ENCODE data around the gene PER1.

DNA sequence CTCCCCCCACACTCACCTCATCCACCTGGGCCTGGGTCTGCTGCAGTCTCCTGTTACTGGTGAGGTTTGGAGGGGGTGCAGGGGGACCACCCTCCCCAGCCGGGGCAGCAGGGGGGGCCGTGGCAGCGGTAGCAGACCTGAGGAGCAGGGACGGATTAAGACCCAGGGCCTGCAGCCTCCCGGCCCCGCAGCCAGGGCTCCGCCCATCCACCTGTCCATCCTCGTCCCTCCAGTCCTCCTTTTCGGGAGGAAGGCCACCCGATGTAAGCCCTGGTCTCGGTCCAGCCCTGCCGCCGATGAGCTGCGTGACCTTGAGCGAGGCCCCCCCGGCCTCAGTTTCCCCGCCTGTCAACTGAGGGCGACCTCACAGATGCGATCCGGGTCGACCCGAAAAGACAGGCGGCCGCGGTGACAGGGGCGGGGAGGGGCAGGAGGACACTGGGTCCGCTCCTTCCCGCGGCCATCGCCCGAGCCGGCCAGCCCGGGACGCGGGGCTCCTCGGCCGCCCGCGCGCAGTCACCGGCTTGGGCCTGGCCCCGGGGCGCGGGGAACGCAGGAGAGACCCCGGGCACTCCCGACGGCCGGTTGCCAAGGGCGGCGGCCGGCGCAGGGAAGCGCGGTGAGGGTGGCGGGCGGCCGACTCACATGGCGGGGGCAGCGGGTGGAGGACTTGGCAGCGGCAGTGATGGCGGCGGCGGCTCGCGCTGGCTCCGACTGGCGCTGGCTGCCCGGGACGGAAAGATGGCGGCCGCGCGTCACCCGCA lies 10.2 kb upstream of the PER1 start, which contains the start of gene VAMP2:
- TF ChIP-seq POLR2A (IDR thresholded peaks at IDR 0.05; ENCODE audit: low read depth, low read length) (peak; percentile 93), CHD2 (IDR thresholded peaks at IDR 0.05; ENCODE audit: borderline replicate concordance, low read depth, low read length) (no peak), CEBPB (IDR thresholded peaks at IDR 0.05; ENCODE audit: borderline replicate concordance in 1 of 2, low read depth in 2 of 2, low read length in 2 of 2) (no peak), CREM (IDR thresholded peaks at IDR 0.05; ENCODE audit: low read depth) (no peak), POLR2AphosphoS5 (IDR thresholded peaks at IDR 0.05; ENCODE audit: low read length) (peak; percentile 71; the same call in 1 of the 2 replicates), BACH1 (IDR thresholded peaks at IDR 0.05; ENCODE audit: borderline replicate concordance) (peak; percentile 93), ZBED1 (IDR thresholded peaks at IDR 0.05; ENCODE audit: borderline replicate concordance) (no peak), EZH2 (IDR thresholded peaks at IDR 0.05; ENCODE audit: borderline replicate concordance, control insufficient read depth, low read depth, low read length) (no peak), RELA (IDR thresholded peaks at IDR 0.05; ENCODE audit: borderline replicate concordance, partially characterized antibody) (no peak)
- TF ChIP-seq, protein P1, sequence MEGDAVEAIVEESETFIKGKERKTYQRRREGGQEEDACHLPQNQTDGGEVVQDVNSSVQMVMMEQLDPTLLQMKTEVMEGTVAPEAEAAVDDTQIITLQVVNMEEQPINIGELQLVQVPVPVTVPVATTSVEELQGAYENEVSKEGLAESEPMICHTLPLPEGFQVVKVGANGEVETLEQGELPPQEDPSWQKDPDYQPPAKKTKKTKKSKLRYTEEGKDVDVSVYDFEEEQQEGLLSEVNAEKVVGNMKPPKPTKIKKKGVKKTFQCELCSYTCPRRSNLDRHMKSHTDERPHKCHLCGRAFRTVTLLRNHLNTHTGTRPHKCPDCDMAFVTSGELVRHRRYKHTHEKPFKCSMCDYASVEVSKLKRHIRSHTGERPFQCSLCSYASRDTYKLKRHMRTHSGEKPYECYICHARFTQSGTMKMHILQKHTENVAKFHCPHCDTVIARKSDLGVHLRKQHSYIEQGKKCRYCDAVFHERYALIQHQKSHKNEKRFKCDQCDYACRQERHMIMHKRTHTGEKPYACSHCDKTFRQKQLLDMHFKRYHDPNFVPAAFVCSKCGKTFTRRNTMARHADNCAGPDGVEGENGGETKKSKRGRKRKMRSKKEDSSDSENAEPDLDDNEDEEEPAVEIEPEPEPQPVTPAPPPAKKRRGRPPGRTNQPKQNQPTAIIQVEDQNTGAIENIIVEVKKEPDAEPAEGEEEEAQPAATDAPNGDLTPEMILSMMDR (IDR thresholded peaks at IDR 0.05 in 2 of 3, conservative IDR thresholded peaks at IDR 0.05 in 1 of 3; ENCODE audit: control insufficient read depth in 2 of 3, extremely low read depth in 1 of 3, insufficient read depth in 1 of 3, low read depth in 3 of 3, low read length in 3 of 3), result no peak
- TF ChIP-seq, protein P2, sequence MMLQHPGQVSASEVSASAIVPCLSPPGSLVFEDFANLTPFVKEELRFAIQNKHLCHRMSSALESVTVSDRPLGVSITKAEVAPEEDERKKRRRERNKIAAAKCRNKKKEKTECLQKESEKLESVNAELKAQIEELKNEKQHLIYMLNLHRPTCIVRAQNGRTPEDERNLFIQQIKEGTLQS (IDR thresholded peaks at IDR 0.05; ENCODE audit: borderline replicate concordance, extremely low read depth, low read depth, low read length), result no peak
